HUES64 (cell line): Measurements from ENCODE around the gene LYPD6B.
A peak's percentile ranks its signal among the peaks of the same experiment; 100 is the strongest.

ENCODE experiments used
- H3K27ac ChIP-seq: 2 replicates; pipeline ENCODE4 v1.7.0; 2013; ENCODE audit warnings: low read depth, low read length, inconsistent platforms
- H3K27me3 ChIP-seq: 2 replicates; pipeline ENCODE4 v1.6.1; 2013; ENCODE audit warnings: mild to moderate bottlenecking, low read length; ENCODE audit not compliant: insufficient read depth
- H3K36me3 ChIP-seq: 2 replicates; pipeline ENCODE4 v1.6.1; 2013; ENCODE audit warnings: mild to moderate bottlenecking, low read length; ENCODE audit not compliant: insufficient read depth
- H3K4me1 ChIP-seq: 2 replicates; pipeline ENCODE4 v1.6.1; 2013; ENCODE audit warnings: mild to moderate bottlenecking, low read length, moderate library complexity; ENCODE audit not compliant: insufficient read depth
- H3K4me3 ChIP-seq: 2 replicates; pipeline ENCODE4 v1.5.1; 2013; ENCODE audit warnings: mild to moderate bottlenecking, low read length, moderate library complexity
- H3K9ac ChIP-seq: 2 replicates; pipeline ENCODE4 v1.6.1; 2013; ENCODE audit warnings: mild to moderate bottlenecking, low read depth, low read length
- H3K9me3 ChIP-seq: 2 replicates; pipeline ENCODE4 v1.6.1; 2013; ENCODE audit warnings: low read depth, low read length; ENCODE audit not compliant: insufficient read depth
- WGBS: fragments of 150-250, 120-280 bp; methylation state at CpG from one replicate; pipeline ENCODE4 v1.1.7; 2013; ENCODE audit warnings: missing lambda C conversion rate; 5-methylcytosine and 5-hydroxymethylcytosine counted together

Gene LYPD6B

GRCh38 chr2:149000158-149000938, 38.2 kb upstream of the LYPD6B start:
- peak overlapping the region; percentile 11; the same call in 1 of the 2 replicates for H3K9ac ChIP-seq
- H3K4me1 ChIP-seq, result peaks cover 25% of the 10 kb centered on the region
- peaks cover 55% of the 10 kb centered on the region for H3K36me3 ChIP-seq
- H3K27ac ChIP-seq, result peak overlapping the region; percentile 55
- 41% methylated on average over 5 of the region's 6 CpGs for WGBS
- peak overlapping the region; percentile 24; the same call in 1 of the 2 replicates for H3K4me3 ChIP-seq
- H3K27me3 ChIP-seq, result no peaks in the 10 kb centered on the region
- peaks cover 15% of the 10 kb centered on the region for H3K9me3 ChIP-seq

- Histone ChIP-seq H3K9me3 (peaks cover 15% of the 10 kb centered on the region), H3K27me3 (no peaks in the 10 kb centered on the region), H3K4me3 (no peak overlapping the region), H3K4me1 (peaks cover 25% of the 10 kb centered on the region), H3K36me3 (peaks cover 50% of the 10 kb centered on the region), H3K9ac (no peak overlapping the region), H3K27ac (no peak overlapping the region)
- WGBS, result 93% methylated on average over 7 of the region's 7 CpGs
These were observed 37.0 kb upstream of the LYPD6B start for GRCh38 chr2:149001496-149001895.

DNA sequence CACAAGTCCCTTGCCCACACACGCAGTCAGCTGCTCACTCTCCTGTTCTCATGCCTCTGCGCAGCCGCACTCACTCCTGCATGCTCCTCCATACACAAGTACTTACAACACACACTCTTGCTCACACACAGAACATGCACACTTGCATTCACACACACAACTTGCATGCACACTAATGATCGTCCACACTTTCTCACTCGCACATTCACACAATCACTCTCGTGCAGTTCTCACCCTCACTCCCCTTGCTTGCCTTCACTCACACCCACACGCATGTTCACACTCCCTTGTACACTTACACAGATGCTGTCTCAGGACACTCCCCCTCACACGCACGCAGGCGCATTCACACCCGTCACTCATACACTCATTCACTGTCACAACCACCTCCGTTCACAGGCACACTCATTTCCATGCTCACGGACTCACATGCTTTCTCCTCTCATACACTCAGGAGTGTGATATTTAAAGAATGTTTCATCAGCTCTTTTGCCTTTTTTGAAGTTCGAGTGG, 36.1 kb upstream of the LYPD6B start:
- H3K4me1 ChIP-seq, result peaks cover 25% of the 10 kb centered on the region
- no peak overlapping the region for H3K27ac ChIP-seq
- H3K27me3 ChIP-seq, result no peaks in the 10 kb centered on the region
- 96% methylated on average over 14 of the region's 14 CpGs for WGBS
- peaks cover 15% of the 10 kb centered on the region for H3K9me3 ChIP-seq
- H3K36me3 ChIP-seq, result peaks cover 45% of the 10 kb centered on the region
- H3K4me3 ChIP-seq, result no peak overlapping the region
- H3K9ac ChIP-seq, result no peak overlapping the region

DNA sequence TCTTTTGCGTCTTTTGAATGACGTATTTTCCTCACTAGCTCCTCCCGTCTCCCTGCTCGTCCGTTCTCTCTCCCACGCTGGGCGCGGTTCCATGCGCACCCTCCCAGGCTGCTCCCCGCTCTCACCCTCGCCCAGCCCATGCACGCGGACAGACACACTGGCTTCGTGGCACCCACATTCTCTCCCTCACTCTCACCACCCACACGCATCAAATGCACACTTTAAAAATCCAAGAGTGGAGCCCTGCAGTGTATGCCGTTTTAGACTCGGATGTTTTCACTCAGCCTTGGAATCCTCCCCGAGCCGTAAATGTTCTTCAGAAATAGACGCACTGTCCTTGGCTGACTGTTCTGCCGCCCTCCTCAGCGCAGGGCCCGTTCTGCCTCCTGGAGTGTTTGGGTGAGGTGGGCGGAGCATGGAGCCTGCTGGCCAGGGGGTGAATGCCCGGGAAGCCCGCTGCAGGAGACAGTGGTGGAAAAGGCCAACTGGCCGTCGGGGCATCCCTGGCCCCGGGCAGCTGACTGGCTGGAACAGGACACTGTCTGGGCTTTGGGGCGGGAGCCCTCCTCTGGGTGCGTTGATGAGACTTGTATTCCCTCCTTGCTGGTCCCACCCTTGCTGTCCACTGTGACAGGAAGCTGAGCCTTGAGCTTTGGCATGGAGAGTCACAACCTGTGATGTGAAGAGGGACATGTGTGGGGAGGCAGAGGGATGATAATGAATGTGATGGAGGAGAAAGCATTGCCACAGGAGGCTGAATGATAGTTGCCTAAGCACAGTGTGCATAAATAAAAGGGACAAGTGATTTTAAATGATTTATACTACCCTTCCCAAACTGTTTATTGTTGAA, 35.4 kb upstream of the LYPD6B start:
- peaks cover 52% of the 10 kb centered on the region for H3K36me3 ChIP-seq

DNA sequence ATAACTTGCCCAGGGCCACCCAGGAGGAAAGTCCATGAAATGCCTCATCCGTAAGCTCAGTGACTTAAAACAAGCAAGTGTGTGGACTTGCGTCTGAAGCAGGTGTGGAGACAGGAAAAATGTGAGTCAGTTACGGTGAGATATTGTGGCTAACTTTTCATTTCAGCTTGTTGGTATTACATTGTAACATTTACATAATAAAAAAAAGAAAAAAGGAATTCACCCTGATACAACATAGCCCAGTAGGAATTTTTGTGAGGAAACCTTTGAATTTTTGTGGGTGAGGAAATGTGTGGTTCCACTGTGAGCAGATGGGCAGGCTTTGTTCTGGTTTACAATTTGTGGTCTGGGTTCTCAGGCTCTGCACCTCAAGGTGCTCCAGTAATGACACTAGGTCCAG, 33.7 kb upstream of the LYPD6B start:
- H3K36me3 ChIP-seq, result peaks cover 66% of the 10 kb centered on the region

More for the DNA sequence above, 35.4 kb upstream of the LYPD6B start:
- Histone ChIP-seq H3K27me3 (no peaks in the 10 kb centered on the region), H3K4me3 (no peak overlapping the region), H3K9me3 (peaks cover 15% of the 10 kb centered on the region), H3K4me1 (peaks cover 25% of the 10 kb centered on the region), H3K9ac (no peak overlapping the region), H3K27ac (no peak overlapping the region)
- 96% methylated on average over 31 of the region's 31 CpGs for WGBS

GRCh38 chr2:149005471-149006077, 32.9 kb upstream of the LYPD6B start:
- H3K4me3 ChIP-seq, result no peak overlapping the region
- 97% methylated on average over 6 of the region's 6 CpGs for WGBS

More for the DNA sequence above, 33.7 kb upstream of the LYPD6B start:
- Histone ChIP-seq H3K4me3 (no peak overlapping the region), H3K9me3 (peaks cover 15% of the 10 kb centered on the region), H3K27ac (no peak overlapping the region), H3K4me1 (peaks cover 15% of the 10 kb centered on the region), H3K27me3 (no peaks in the 10 kb centered on the region), H3K9ac (no peak overlapping the region)
- WGBS, result 88% methylated on average over 3 of the region's 3 CpGs

GRCh38 chr2:149006883-149007543, 31.5 kb upstream of the LYPD6B start:
- Histone ChIP-seq H3K9ac (no peak overlapping the region), H3K27me3 (no peaks in the 10 kb centered on the region), H3K4me3 (no peak overlapping the region), H3K4me1 (no peaks in the 10 kb centered on the region), H3K27ac (no peak overlapping the region), H3K9me3 (peaks cover 15% of the 10 kb centered on the region), H3K36me3 (peaks cover 72% of the 10 kb centered on the region)
- WGBS, result 82% methylated on average over 4 of the region's 4 CpGs

More at GRCh38 chr2:149005471-149006077, 32.9 kb upstream of the LYPD6B start:
- peaks cover 8% of the 10 kb centered on the region for H3K4me1 ChIP-seq
- H3K9ac ChIP-seq, result no peak overlapping the region
- H3K27ac ChIP-seq, result no peak overlapping the region
- H3K9me3 ChIP-seq, result peaks cover 15% of the 10 kb centered on the region
- H3K27me3 ChIP-seq, result no peaks in the 10 kb centered on the region
- peaks cover 72% of the 10 kb centered on the region for H3K36me3 ChIP-seq

DNA sequence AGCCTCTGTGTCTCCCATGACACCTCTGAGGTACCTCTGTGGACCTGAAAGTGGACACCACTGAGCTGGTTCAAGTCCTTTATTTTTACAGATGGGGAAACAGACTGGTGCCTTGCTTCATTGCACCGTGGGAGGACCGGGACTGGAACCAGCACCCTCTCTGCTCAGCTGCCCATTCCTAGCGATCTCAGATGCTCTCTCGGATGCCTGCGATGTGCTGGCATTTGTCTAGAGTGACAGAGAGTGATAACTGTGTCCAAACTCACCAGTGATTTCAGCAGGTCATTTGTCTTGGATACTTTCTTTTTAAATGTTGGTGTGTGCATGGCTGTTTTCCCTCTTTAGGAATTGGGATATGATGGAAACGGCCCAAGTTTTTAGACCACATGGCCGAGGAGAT, 30.1 kb upstream of the LYPD6B start:
- peaks cover 72% of the 10 kb centered on the region for H3K36me3 ChIP-seq
- H3K9me3 ChIP-seq, result peaks cover 3% of the 10 kb centered on the region; the same call in 1 of the 2 replicates
- no peaks in the 10 kb centered on the region for H3K27me3 ChIP-seq
- no peak overlapping the region for H3K27ac ChIP-seq
- H3K4me1 ChIP-seq, result no peaks in the 10 kb centered on the region
- 97% methylated on average over 7 of the region's 7 CpGs for WGBS
- no peak overlapping the region for H3K9ac ChIP-seq
- no peak overlapping the region for H3K4me3 ChIP-seq

DNA sequence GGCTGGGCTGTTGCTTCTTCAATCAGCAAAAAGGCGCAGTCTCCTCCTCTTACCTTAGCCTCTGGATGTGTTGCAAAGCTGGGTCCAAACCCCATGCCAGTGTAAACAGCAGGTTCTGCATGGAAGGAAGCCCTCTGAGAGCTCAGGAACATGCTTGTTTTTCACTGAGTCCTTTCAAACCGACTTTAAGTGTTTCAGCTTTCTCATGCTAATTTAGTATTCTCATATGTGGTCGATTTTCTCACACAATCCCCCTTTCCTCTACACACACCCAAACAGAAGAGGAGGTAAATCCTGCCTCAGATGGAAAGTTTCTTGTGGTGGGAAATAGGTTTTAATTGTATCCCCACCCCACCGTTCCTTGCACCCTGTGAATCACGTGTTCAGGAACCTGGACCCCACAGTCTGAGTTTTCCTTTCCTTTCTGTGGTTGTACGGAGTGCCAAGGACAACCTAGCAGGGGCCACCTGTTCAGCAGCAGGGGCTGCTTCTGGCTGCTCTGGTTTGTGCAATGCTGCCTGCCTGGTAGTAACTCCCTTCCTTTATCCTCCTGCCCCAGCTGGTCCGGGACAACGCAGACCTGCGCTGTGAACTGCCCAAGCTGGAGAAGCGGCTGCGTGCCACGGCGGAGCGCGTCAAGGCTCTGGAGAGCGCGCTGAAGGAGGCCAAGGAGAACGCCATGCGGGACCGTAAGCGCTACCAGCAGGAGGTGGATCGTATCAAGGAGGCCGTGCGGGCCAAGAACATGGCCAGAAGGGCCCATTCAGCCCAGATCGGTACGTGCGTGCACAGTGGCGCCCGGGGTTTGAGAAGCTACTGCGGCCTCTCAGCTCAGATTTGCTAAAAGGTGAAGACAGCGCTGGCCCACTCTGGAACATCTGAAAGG, 28.7 kb upstream of the LYPD6B start:
- Histone ChIP-seq H3K9ac (no peak overlapping the region), H3K4me3 (no peak overlapping the region), H3K27ac (no peak overlapping the region; the same call in 1 of the 2 replicates), H3K4me1 (no peaks in the 10 kb centered on the region), H3K36me3 (peaks cover 74% of the 10 kb centered on the region), H3K9me3 (no peaks in the 10 kb centered on the region), H3K27me3 (no peaks in the 10 kb centered on the region)
- 91% methylated on average over 31 of the region's 31 CpGs for WGBS

GRCh38 chr2:149012545-149012944, 26.0 kb upstream of the LYPD6B start:
- H3K4me3 ChIP-seq, result no peak overlapping the region
- H3K27me3 ChIP-seq, result no peaks in the 10 kb centered on the region
- H3K4me1 ChIP-seq, result no peaks in the 10 kb centered on the region; the same call in 1 of the 2 replicates
- no peak overlapping the region for H3K9ac ChIP-seq
- H3K36me3 ChIP-seq, result peaks cover 78% of the 10 kb centered on the region
- 96% methylated on average over 9 of the region's 9 CpGs for WGBS
- H3K27ac ChIP-seq, result no peak overlapping the region
- H3K9me3 ChIP-seq, result no peaks in the 10 kb centered on the region
